GM12801 (cell line): ENCODE results near the gene GLI1.

Source experiments
- TF ChIP-seq, protein P1 (sequence below): IDR thresholded peaks from one replicate; pipeline ENCODE4 v1.5.1; 2011; ENCODE audit warnings: control low read depth; ENCODE audit not compliant: insufficient read length; ENCODE audit errors: extremely low read depth

Gene GLI1

GRCh38 chr12:57481671-57482070 lies 22.1 kb downstream of the GLI1 start:
- TF ChIP-seq, protein P1, sequence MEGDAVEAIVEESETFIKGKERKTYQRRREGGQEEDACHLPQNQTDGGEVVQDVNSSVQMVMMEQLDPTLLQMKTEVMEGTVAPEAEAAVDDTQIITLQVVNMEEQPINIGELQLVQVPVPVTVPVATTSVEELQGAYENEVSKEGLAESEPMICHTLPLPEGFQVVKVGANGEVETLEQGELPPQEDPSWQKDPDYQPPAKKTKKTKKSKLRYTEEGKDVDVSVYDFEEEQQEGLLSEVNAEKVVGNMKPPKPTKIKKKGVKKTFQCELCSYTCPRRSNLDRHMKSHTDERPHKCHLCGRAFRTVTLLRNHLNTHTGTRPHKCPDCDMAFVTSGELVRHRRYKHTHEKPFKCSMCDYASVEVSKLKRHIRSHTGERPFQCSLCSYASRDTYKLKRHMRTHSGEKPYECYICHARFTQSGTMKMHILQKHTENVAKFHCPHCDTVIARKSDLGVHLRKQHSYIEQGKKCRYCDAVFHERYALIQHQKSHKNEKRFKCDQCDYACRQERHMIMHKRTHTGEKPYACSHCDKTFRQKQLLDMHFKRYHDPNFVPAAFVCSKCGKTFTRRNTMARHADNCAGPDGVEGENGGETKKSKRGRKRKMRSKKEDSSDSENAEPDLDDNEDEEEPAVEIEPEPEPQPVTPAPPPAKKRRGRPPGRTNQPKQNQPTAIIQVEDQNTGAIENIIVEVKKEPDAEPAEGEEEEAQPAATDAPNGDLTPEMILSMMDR, result no peak

GRCh38 chr12:57483466-57483865 lies 23.9 kb downstream of the GLI1 start:
- TF ChIP-seq, protein P1, result no peak

GRCh38 chr12:57485695-57486094 lies 26.1 kb downstream of the GLI1 start:
- TF ChIP-seq, protein P1, result no peak

DNA sequence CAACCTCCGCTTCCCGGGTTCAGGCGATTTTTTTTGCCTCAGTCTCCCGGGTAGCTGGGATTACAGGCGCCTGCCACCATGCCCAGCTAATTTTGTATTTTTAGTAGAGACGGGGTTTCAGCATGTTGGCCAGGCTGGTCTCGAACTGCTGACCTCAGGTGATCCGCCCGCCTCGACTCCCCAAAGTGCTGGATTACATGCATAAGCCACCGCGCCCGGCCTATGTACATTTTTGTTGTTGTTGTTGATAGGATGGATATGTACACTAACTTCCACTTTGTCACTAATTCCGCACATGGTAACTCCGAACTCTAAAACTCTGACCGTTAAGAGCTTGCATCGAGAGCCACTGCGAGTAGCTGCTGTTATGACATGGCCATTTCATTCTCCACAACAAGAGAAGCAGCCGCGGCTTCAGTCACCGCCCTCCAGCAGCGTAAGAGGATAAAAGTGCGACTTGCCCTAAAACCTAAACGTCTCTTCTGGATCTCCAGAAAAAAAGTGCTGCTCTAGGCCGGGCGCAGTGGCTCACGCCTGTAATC lies 27.5 kb downstream of the GLI1 start:
- TF ChIP-seq, protein P1, result no peak

DNA sequence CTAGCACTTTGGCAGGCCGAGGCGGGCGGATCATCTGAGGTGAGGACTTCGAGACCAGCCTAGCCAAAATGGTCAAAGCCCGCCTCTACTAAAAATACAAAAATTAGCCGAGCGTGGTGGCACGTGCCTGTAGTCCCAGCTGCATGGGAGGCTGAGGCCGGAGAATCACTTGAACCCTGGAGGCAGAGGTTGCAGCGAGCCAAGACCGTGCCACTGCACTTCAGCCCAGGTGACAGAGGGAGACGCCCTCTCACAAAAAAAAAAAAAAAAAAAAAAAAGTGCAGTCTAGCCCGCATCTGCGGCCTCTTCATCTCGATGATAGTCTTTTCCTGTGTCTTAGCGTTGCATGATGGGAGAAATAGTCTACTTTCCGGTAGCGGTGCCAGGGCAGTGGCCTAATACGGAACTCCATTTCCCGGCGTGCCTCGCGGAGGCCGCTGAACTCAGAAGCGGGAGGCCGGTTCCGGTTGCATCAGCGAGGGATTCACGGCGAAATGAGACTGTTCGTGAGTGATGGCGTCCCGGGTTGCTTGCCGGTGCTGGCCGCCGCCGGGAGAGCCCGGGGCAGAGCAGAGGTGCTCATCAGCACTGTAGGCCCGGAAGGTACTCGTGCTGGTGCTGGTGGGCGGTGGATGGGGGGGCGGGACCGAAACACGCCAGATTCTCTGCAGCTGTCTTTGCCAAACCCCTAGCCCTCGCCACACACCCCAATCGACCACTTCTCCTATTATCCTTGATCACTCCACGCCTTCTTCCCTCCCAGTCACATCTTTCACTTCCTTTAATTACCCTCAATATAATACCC lies 28.2 kb downstream of the GLI1 start, which contains the start of gene MARS1:
Gene MARS1 (plus strand): TSS at position 472 of the 805 bp plus-strand sequence. CDS start 23 bp downstream, at position 495.
- TF ChIP-seq, protein P1, result no peak

DNA sequence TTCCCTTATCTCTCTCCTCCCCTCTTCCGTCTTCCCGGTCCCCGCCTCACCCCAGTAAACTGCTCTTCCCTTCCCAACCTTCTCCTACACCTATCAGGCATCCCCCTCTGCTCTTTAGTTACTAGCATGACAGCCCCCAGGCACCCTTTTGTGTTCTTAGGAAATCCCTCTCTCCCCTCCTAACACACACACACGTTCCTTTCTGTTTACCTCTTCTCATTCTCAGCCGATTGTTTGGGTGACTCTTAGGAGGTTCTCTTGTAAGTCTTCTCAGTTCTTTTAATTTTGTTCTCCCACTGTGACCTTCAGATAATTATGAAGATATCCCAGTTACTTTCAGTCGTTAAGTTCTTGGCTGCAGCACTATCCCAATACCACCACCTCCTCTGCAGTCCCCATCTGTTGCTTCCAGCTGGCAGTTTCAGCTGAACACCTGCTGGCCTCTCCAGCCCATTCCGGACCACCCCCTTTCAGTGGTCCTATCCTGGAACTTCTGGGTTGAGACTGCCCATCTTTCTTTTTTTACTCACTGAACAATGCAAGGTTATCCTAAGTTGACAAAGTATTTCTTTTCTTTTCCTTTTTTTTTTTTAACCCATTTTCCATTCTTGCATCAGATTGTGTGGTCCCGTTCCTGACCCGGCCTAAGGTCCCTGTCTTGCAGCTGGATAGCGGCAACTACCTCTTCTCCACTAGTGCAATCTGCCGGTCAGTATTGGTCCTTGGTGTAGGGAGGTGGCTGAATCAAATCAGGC lies 29.0 kb downstream of the GLI1 start:
- TF ChIP-seq, protein P1, result no peak

GRCh38 chr12:57489157-57489641 lies 29.6 kb downstream of the GLI1 start:
- TF ChIP-seq, protein P1, result no peak
